Measurements from ENCODE around the gene CYP24A1.
"Not testable (repeated sequence)": the region's sequence is repeated elsewhere in the genome, so short reads cannot be mapped to it uniquely, and the experiment has no call there.

The CYP24A1 gene

DNA sequence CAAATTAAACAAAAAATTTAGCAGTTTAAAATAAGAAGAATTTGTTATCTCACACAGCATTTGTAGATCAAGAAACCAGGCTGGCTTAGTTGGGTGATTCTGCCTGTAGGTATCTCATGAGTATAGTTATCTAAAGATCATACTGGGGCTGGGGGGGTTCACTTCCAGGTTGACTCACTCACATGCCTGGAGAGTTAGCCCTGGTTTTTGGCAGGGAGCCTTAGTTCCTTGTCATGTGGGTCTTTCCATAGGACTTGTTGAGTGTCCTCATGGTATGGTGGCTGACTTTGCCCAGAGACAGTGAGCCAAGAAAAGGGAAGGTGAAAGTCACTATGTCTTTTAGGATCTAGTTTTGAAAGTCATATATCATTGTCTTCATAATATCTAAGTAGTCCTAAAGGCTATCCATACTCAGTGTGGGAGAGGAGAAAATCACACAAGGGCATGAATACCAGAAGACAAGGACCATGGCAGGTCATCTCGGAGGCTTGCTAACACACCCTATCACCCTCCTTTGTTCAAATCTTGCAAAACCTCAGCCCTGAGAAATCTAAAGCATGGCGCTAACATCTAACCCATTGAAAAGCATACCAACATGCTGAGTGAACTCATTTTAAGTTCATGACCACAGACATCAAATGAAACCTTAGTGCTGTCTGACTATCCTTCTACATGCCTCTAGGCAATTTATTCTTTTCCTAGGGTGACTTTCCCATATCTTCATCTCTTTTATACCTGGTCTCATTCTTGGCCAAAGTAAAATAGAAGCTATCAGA, 39.2 kb downstream of the CYP24A1 start:
- no peak for DNase-seq (ENCODE audit: low read depth, low spot score)

DNA sequence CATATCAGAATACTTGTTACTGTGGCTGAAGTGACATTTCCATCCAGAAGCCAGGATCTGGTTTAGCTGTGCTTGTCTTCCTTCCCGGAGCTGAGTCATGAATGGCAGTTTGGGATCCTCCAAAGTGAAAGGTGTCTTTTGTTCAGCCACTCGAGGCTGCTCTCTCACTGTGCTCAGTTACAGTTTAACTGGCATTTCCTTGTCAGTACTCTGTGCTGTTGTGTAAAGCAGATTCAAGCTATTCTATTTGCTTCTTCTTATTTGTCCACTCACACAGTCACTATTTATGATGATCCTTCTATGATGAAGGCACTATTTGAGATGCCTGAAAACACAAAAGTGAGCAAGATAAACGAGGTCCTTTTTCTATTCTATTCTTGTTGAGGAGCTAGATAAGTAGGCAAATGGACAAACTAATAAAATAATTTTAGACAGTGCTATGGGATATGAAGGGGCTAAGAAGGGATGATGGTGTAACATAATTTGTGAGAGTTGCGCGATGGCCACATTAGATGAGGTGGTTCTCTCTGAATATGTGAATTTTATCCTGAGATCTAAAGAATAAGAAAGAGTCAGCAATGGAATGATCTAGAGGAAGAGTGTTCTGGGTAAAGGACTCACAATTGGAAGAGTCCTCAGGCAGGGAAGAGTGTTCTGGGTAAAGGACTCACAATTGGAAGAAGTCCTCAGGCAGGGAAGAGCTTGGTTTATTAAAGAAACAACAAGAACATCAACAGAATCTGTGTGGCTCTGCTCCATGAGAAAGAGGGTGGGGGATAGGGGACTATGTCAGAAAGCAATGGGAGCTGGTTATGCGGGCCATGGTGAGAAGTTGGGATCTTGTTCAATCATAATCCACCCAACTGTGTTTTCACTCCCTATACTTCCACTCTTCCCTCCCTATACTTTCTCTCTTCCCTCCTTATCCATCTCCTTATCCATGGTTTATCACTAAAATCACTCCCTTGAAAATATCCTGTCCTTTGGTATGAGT, 40.1 kb downstream of the CYP24A1 start:
- no peak for DNase-seq (ENCODE audit: low read depth, low spot score)

DNA sequence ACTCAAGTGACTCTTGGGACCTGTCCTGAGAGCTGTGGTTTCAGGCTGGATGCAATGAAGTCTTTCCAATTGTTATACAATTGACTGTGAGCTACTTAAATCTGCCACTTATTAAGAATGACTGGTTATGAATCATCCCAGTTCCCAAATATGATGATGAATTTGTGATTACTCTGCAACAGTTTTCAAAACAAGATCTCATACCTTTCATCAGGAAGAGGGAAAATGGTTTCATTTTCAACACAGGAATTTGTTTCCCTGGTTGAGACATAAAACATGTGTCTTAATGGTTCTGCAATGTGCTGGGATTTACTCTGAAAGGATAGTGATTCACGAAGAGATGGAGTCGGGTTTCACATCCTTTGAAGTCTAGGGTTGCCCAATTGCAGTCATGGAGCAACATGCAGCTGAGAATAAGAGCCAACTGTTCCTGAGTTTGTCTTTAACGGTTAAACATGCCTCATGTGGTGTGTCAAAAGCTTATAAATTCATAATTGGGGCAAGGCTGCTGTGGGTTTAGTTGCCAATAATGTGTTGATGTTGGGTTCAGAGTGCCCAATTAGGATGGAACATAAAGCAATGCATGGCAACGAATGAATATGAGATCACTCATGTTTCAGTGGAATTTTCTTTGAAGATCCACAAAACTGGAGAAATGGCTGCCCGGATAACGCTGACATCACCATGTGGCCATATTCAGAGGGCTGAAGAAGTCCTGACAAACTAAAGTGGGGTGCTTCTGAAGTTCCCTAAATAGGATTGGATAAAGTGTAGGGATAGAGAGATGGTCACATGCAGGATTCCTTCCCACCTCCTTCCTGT, 41.0 kb downstream of the CYP24A1 start:
- DNase-seq (ENCODE audit: low read depth, low spot score) = peak; percentile 63

DNA sequence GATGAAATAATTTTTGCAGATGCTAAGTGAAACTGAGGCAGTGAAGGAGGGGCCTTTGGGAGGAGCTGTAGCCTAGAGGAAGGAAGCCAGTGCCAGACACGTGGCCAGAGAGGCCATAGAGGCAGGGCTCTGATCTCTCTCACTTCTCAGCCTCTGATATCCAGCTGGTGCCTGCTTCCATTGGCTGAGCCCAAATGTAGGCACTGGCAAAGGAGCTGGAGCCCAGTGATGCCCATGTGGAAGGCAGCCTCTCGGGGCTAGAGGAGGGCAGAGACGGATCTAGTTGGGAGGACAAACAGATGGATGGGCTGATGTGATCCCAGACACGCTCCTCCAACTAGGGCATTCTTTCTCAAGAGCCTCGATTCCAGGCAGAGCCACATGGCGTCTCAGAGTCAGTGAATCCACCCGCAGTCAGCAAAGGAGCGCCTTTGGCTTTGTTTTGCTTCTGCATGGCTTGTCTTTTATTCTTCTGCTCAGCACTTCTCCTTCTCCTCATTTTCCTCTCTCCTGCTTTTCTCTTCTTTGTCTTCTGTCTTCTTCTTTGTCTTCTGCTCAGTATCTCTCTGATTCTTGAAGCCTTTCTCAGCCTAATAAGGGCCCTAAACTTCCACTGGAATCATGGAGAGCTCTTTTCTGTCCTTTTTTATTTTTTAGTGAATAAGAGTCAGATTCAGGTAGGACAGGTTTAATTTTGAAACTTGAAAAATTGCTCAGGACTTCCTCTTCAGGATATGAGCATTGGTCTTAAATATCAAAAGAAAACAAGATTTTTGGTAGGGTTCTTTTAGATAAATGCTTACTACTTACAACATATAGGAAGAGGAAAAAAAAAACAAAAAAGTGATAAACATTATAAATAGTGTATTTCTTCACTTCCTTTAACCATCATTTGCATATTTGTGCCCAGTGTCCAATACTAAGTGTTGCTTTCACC, 41.8 kb downstream of the CYP24A1 start:
- no peak for DNase-seq (ENCODE audit: low read depth, low spot score)

GRCh38 chr20:54131125-54131524, 42.7 kb downstream of the CYP24A1 start:
- DNase-seq (ENCODE audit: low read depth, low spot score) = not testable (repeated sequence)

GRCh38 chr20:54129350-54129749, 44.4 kb downstream of the CYP24A1 start:
- no peak for DNase-seq (ENCODE audit: low read depth, low spot score)

GRCh38 chr20:54127855-54128574, 45.8 kb downstream of the CYP24A1 start:
- no peak for DNase-seq (ENCODE audit: low read depth, low spot score)

DNA sequence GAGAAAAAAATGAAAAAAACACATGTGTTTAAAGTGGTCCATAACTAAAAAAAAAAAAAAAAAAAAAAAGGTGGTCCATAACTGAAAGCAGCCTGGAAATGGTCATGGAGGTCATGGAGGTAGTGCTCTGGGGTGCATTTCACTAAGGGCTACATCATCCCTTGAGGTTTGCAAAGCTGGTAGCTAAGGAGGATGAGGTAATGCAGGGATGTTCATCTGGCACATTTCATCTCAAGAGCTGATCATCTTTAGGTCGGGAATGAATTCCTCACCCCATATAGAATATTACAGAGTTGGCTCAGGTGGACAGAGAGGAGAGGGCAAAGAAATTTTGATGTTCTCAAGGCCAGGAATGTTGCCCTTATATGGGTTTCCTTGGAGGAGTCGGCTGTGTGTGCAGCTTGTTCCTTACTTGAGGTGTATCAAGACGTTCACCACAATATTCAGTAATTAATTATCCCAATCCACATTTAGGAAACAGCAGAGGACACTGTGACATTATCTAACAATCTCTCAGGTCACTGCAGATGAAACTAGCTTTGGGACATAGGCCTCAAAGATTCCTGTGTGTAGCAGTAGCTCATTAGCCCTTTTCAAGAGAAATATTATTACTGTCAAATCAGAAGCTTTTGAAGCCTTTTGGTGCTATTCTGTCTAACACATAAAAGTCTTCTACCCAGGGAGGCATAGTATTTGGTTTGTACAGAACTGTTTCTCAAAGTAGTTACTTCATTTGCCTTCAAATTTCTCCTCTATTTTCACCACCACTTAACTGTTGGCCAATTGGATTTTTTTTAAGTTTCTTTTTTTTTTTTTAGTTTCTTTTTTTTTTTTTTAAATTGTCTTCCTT, 46.8 kb downstream of the CYP24A1 start:
- no peak for DNase-seq (ENCODE audit: low read depth, low spot score)

- DNase-seq (ENCODE audit: low read depth, low spot score) = not testable (repeated sequence)
These were observed 47.5 kb downstream of the CYP24A1 start for GRCh38 chr20:54126328-54126727.

DNA sequence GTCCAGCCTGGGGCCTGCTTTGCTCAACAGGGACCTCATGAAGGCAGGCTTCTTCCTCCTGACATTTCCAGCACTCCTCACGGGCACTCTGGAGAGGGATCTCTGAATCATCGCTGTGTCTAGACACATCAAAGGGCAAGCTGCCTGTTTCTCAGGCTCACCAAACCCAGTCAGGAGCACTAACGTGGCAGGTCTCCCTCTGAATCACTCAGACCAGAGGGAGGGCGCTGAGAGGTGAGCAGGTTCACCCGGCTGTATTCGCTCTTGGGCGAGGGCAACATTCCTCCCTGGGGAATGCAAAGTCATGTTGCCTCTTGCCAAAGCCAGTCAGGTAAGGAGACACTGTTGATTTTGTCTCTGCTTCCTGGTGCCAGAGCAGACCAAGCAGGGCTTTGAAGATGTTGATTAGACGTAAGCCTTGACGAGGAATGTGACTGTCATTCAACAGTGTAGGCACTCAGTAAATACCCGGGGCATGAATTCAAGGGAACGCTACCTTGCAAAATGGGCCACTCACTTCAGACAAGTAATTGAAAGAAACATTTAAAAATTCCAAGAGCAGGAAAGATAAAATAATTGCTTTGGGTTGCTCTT, 50.1 kb downstream of the CYP24A1 start:
- no peak for DNase-seq (ENCODE audit: low read depth, low spot score)

GRCh38 chr20:54122681-54123586, 50.9 kb downstream of the CYP24A1 start:
- DNase-seq (ENCODE audit: low read depth, low spot score) = no peak

DNA sequence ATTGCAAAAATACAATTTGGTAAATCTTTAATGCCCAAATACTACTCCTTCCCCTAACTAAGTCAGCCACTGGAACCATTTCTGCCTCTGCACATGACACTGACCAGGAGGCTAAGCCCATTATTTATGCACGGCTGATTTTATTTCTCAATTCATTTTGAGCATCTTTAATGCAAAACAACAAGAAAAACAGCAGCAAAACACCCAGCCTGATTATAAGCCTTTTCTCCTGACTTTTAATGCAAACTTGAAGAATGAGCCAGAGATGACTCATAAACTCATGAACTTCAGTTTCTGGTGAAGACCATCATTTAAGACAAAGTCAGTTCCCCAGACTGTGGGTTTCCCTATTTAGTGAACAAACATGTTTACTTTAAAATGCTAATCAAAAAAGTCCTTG, 51.6 kb downstream of the CYP24A1 start:
- DNase-seq (ENCODE audit: low read depth, low spot score) = no peak

- no peak for DNase-seq (ENCODE audit: low read depth, low spot score)
These were observed 54.0 kb downstream of the CYP24A1 start for GRCh38 chr20:54119744-54120143.

DNA sequence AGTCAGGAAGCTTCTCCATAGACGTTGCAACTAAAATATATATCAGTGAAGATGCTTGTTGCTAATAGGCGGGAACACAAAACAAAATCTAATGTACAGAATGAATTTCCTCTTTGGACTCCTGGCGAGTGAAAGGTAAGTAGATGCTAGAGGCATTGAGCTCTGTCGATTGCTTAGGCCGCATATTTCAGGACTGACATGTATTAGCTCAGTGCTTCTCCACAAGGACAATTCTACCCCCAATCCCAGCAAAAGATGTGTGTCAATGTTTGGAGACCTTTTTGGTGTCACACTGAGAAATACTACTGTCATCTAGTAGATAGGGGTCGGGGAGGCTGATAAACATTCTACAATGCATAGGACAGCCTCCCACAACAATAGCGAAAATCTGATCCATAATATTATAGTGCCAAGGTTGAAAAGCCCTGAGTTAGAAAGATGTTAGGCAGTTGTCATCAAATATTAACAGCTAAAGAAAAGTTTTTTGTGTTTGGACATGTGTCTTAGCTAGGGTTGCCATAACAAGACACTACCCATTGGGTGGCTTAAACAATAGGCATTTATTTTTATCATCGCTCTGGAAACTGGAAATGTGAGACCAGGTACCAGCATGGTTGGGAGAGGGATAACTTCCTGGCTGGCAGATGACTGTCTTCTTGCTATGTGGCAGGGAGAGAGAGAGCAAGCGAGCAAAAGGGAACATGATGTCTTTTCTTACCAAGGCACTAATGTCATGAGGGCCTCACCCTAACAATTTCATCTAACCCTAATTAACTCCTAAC, 55.4 kb downstream of the CYP24A1 start:
- no peak for DNase-seq (ENCODE audit: low read depth, low spot score)

DNA sequence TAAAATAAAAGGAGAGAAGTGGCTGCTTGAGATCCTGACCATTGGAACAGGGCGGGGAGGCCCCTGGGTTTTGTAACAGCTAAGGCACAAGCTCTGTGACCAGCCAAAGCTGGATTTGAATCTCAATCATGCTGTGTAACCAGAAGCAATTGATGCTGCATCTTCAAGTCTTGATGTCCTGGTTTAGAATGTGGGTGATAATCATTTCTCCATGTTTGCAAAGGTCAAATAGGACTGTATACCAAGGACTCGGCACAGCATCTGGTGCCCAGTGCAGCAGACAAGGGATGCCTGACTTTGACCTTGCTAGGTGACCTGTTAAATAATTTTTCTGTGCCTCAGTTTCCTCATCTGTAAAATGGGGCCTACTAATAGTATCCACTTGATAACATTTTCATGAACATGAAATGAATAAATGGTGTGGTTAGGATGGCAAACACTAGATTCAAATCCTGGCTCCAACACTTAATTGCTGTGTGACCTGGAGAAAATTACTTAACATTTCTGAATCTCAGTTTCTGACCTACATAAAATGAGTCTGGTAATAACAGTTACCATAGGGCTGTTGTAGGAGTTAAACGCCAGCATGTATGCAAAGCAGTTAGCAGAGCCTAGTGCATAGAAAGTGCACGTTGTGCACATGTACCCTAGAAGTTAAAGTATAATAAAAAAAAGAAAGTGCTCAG, 57.1 kb downstream of the CYP24A1 start:
- no peak for DNase-seq (ENCODE audit: low read depth, low spot score)

- no peak for DNase-seq (ENCODE audit: low read depth, low spot score)
These were observed 58.5 kb downstream of the CYP24A1 start for GRCh38 chr20:54115172-54115854.

Measured in brain pericyte (primary cell).